Activated T-cell treated with anti-CD3 and anti-CD28 coated beads, Interleukin-2, amount 50 U/mL, for 24 hours (primary cell): ENCODE results near the gene RHD.
"Not testable (repeated sequence)": the region's sequence is repeated elsewhere in the genome, so short reads cannot be mapped to it uniquely, and the experiment has no call there.

Experiments used
- DNase-seq: peaks from one replicate; pipeline ENCODE4 v3.0.0-alpha.2; 2020
- H3K27ac Mint-ChIP-seq: 2 replicates; pipeline ENCODE4 v1.8.0; 2020; ENCODE audit warnings: mild to moderate bottlenecking, mixed read lengths
- H3K27me3 Mint-ChIP-seq: 2 replicates; pipeline ENCODE4 v1.8.0; 2020; ENCODE audit warnings: mixed read lengths
- H3K36me3 Mint-ChIP-seq: 2 replicates; pipeline ENCODE4 v1.8.0; 2020; ENCODE audit warnings: low read depth, mixed read lengths
- H3K4me1 Mint-ChIP-seq: 2 replicates; pipeline ENCODE4 v1.8.0; 2020; ENCODE audit warnings: low read depth, mixed read lengths
- H3K4me3 Mint-ChIP-seq: 2 replicates; pipeline ENCODE4 v1.8.0; 2020; ENCODE audit warnings: mild to moderate bottlenecking, moderate library complexity, mixed read lengths
- H3K9me3 Mint-ChIP-seq: 2 replicates; pipeline ENCODE4 v1.8.0; 2020; ENCODE audit warnings: mixed read lengths

RHD gene

GRCh38 chr1:25309085-25309484, 36.8 kb downstream of the RHD start:
- not testable (repeated sequence) for H3K27me3 Mint-ChIP-seq, H3K27ac Mint-ChIP-seq, H3K4me3 Mint-ChIP-seq, H3K9me3 Mint-ChIP-seq, DNase-seq, H3K4me1 Mint-ChIP-seq
- peaks cover 38% of the 10 kb centered on the region for H3K36me3 Mint-ChIP-seq

- H3K4me3 Mint-ChIP-seq, H3K27ac Mint-ChIP-seq, H3K9me3 Mint-ChIP-seq, H3K27me3 Mint-ChIP-seq, H3K4me1 Mint-ChIP-seq, DNase-seq: not testable (repeated sequence)
- peaks cover 42% of the 10 kb centered on the region for H3K36me3 Mint-ChIP-seq
These were observed 37.2 kb downstream of the RHD start for GRCh38 chr1:25309486-25309885.

- peaks cover 37% of the 10 kb centered on the region for H3K36me3 Mint-ChIP-seq
- H3K27ac Mint-ChIP-seq, H3K9me3 Mint-ChIP-seq, H3K4me3 Mint-ChIP-seq, DNase-seq, H3K4me1 Mint-ChIP-seq, H3K27me3 Mint-ChIP-seq: not testable (repeated sequence)
These were observed 40.6 kb downstream of the RHD start for GRCh38 chr1:25312806-25313470.

- not testable (repeated sequence) for H3K27me3 Mint-ChIP-seq, H3K9me3 Mint-ChIP-seq, H3K4me3 Mint-ChIP-seq, DNase-seq, H3K4me1 Mint-ChIP-seq, H3K27ac Mint-ChIP-seq
- peaks cover 14% of the 10 kb centered on the region for H3K36me3 Mint-ChIP-seq
These were observed 48.1 kb downstream of the RHD start for GRCh38 chr1:25320314-25320938.

DNA sequence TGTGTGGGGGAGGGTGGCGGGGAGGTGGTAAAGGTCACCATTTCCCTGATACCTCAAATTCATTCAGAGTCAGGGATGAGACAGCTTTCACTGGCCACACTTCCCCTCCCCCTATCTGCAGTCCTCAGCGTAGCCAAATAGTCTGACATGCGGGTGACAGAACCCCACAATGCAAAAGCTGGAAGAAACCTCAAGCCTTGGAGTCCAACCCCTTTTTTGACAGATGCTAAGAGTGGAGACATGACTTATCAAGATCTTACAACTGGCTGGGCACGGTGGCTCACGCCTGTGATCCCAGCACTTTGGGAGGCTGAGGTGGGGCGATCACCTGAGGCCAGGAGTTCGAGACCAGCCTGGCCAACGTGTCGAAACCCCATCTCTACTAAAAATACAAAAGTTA, 49.8 kb downstream of the RHD start:
- not testable (repeated sequence) for H3K27me3 Mint-ChIP-seq, H3K27ac Mint-ChIP-seq, H3K4me1 Mint-ChIP-seq, H3K36me3 Mint-ChIP-seq, H3K9me3 Mint-ChIP-seq, H3K4me3 Mint-ChIP-seq, DNase-seq

DNA sequence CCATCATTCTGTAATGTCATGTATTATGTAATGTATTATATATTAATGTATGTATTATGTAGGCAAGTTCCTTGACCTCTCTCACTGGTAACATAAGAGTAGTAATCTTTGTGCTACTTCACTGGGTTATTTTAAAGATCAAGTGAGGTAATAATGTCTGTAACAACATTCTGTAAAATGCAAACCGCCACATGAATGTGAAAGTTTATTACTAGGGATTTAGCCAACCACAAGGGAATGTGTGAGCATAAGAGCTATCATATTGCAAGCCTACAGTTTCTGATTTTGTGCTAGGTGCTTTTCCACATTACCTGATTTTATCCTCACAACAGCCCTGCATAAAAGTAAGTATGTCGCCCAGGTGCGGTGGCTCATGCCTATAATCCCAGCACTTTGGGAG, 52.1 kb downstream of the RHD start:
- not testable (repeated sequence) for DNase-seq, H3K9me3 Mint-ChIP-seq, H3K27ac Mint-ChIP-seq, H3K36me3 Mint-ChIP-seq, H3K27me3 Mint-ChIP-seq, H3K4me1 Mint-ChIP-seq, H3K4me3 Mint-ChIP-seq

GRCh38 chr1:25327864-25328790, 55.8 kb downstream of the RHD start:
- not testable (repeated sequence) for H3K9me3 Mint-ChIP-seq, H3K27ac Mint-ChIP-seq, H3K27me3 Mint-ChIP-seq, H3K4me3 Mint-ChIP-seq, DNase-seq, H3K36me3 Mint-ChIP-seq
- H3K4me1 Mint-ChIP-seq: peaks cover 30% of the 10 kb centered on the region

DNA sequence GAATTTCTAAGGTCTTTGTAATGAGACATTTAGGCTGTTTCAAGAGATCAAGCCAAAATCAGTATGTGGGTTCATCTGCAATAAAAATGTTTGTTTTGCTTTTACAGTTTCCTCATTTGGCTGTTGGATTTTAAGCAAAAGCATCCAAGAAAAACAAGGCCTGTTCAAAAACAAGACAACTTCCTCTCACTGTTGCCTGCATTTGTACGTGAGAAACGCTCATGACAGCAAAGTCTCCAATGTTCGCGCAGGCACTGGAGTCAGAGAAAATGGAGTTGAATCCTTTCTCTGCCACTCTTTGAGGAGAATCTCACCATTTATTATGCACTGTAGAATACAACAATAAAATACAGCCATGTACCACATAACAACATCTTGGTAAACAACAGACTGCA, 56.5 kb downstream of the RHD start:
- not testable (repeated sequence) for H3K27ac Mint-ChIP-seq, DNase-seq, H3K4me3 Mint-ChIP-seq, H3K9me3 Mint-ChIP-seq, H3K27me3 Mint-ChIP-seq
- Mint-ChIP-seq H3K4me1 (peaks cover 36% of the 10 kb centered on the region), H3K36me3 (peaks cover 12% of the 10 kb centered on the region)

- not testable (repeated sequence) for H3K9me3 Mint-ChIP-seq, DNase-seq, H3K4me3 Mint-ChIP-seq, H3K27me3 Mint-ChIP-seq
- Mint-ChIP-seq H3K36me3 (peaks cover 12% of the 10 kb centered on the region), H3K4me1 (peaks cover 42% of the 10 kb centered on the region), H3K27ac (peak overlapping the region; percentile 75)
These were observed 57.0 kb downstream of the RHD start for GRCh38 chr1:25329336-25329735.

- Mint-ChIP-seq H3K4me1 (peaks cover 46% of the 10 kb centered on the region), H3K36me3 (peaks cover 14% of the 10 kb centered on the region), H3K27ac (peak overlapping the region; percentile 75)
- H3K4me3 Mint-ChIP-seq, H3K27me3 Mint-ChIP-seq, DNase-seq, H3K9me3 Mint-ChIP-seq: not testable (repeated sequence)
These were observed 57.6 kb downstream of the RHD start for GRCh38 chr1:25329950-25330349.

GRCh38 chr1:25336922-25337354, 64.6 kb downstream of the RHD start:
- H3K27me3 Mint-ChIP-seq, H3K9me3 Mint-ChIP-seq: not testable (repeated sequence)
- H3K27ac Mint-ChIP-seq: peak overlapping the region; percentile 89
- H3K4me1 Mint-ChIP-seq: peaks cover 51% of the 10 kb centered on the region
- H3K36me3 Mint-ChIP-seq: peaks cover 45% of the 10 kb centered on the region
- peak; percentile 55 for DNase-seq
- H3K4me3 Mint-ChIP-seq: peak overlapping the region; percentile 95

DNA sequence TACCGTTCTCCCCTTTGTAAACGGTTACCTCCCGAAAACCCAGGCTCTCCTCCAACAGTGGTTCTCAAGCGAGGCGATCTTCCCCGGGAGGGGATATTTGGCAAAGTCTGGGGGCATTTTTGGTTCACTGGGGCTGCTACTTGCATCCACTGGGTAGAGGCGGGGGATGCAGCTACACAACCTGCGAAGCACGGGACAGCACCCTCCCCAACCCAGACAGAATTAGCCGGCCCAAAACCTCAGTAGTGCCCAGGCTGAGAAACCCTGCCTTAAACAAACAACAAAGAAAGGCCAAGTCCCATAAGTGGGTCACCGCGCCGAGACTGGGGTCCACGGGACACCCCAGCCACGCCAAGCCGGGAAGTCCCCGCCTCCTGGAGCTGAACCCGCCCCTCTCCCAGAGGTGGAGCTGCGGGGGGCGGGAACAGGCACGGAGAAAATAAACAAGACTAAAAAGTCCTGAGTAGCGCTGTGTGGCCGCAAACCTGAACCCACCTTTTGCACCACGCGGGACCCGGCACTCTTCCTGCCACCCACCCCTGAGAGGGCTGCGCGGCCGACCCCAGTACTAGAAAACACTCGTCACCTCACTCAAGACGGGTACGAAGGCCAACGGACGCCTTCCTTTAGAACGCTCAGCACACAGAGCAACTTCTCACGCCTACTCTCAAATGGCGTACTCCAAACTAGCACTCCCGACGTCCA, 65.3 kb downstream of the RHD start:
- H3K27me3 Mint-ChIP-seq, H3K9me3 Mint-ChIP-seq: not testable (repeated sequence)
- H3K4me3 Mint-ChIP-seq: peak overlapping the region; percentile 95
- peak; percentile 69 for DNase-seq
- H3K4me1 Mint-ChIP-seq: peaks cover 47% of the 10 kb centered on the region
- peak overlapping the region; percentile 96 for H3K27ac Mint-ChIP-seq
- peaks cover 47% of the 10 kb centered on the region for H3K36me3 Mint-ChIP-seq

GRCh38 chr1:25338188-25338981, 66.1 kb downstream of the RHD start, which contains the start of gene TMEM50A:
TMEM50A (plus strand) TSS chr1:25338334; CDS start chr1:25340487, 2,153 bp downstream.
- Mint-ChIP-seq H3K27me3 (no peaks in the 10 kb centered on the region), H3K4me1 (peaks cover 43% of the 10 kb centered on the region), H3K9me3 (no peaks in the 10 kb centered on the region), H3K4me3 (peak within 1 kb of the TSS; percentile 95), H3K27ac (peak within 1 kb of the TSS; percentile 96), H3K36me3 (peaks cover 51% of the 10 kb centered on the region)
- peak; percentile 97 for DNase-seq

- Mint-ChIP-seq H3K27ac (peak overlapping the region; percentile 96), H3K9me3 (no peaks in the 10 kb centered on the region), H3K4me1 (peaks cover 42% of the 10 kb centered on the region), H3K36me3 (peaks cover 54% of the 10 kb centered on the region), H3K4me3 (peak overlapping the region; percentile 93), H3K27me3 (no peaks in the 10 kb centered on the region)
- no peak for DNase-seq
These were observed 66.7 kb downstream of the RHD start for GRCh38 chr1:25338986-25339385.
